ENCODE data around the gene LSM3.

The LSM3 gene

DNA sequence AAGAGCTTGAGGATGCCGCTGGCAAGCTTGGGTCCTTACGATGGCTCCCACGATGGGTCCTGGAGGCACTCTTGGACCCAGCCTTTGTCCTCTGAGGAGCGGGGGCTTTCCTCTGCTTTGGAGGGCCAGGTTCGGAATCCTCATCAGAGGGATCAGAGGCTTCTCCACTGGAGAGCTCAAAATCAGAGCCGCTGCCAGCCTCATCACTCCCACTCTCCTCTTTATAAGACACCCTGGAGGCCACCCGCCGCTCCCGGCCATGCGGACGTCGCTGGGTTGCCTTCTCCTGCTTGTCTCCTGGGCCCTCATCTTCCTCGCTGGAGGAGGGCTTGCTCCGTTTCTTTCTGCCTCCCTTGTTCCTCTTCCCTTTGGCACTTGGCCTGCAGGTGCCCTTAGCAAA lies 20.2 kb upstream of the LSM3 start:
- DNase-seq: no peak

DNA sequence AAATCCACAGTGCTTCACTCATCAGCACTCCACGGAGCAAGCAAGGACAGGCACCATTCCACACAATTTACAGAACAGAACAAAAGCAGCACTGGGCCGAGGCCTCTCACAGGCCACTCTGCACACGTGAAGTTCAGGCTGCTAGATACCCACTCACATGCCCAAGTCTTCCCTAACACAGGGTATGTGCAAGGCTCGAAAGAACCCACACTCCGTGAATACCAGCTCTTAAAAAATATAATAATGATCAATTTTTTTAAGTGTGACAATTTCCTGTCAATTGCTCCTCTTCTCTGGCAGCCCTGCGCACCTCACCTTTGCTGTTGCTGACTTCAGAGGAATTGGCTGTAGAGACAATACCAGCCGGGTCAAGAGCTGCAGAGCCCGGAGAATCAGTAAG lies 19.2 kb upstream of the LSM3 start:
- no peak for DNase-seq

DNA sequence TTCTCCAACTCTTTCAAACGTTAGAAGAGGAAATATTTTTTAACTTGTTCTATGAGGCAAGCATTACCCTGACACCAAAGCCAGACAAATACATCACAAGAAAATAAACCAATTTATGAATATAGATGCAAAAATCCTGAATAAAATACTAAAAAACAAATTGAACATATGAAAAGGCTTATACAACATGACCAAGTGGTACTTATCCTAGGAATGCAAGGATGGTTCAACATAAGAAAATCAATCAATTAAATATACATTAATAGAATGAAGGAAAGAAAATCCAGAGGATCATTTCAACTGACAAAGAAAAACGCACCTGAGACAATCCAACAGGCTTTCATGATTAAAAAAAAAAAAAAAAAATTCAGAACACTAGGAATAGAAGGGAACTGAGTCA lies 17.3 kb upstream of the LSM3 start:
- no peak for DNase-seq

DNA sequence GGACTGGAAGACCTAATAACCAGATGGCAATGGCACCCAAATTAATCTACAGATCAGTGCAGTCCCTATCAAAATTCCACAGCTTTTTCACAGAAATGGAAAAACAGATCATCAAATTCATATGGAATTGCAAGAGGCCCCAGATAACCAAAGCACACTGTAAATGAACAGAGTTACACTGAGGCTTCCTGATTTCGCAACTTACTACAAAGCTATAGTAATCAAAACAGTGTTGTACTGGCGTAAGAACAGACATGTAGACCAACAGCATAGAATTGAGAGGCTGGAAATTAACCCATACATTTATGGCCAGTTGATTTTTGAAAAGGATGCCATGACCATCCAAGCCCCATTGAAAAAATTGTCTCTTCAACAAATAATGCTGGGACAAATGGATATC lies 16.4 kb upstream of the LSM3 start:
- DNase-seq: no peak

DNA sequence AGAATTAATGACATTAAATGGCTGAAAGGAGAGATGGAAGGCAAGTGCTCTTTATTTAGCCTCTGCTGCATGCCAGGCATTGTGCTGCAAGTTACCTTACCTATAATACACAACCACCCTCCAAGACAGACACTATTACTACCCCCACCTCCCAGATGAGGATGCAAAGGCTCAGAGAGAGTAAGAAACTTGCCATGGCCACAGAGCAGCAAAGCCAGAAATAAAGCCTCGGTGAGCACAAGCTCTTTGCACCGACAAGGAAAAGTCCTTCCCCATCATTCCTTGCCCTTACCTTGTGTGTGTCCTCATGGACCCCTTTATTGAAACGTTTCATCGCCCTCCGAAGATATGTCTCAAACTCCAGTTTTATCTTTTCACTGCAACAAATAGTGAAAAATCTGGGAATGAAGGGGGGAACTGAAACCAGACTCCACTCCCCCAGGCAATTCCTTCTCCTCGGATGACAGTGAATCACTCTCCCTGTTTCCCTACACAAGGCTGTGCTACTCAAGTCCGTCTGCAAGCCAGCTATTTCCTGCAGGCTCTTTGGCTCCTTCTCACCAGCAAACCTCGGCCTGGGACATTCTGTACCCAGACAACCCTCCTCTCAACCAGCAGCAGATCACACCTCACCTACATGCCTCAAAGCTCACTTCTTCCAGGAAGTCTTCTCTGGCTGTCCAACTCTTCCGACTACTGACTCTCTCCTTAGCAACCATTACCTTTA lies 11.6 kb upstream of the LSM3 start:
- DNase-seq: no peak

GRCh38 chr3:14169435-14169834 lies 9.2 kb upstream of the LSM3 start:
- no peak for DNase-seq

- DNase-seq: no peak
These were observed 8.7 kb upstream of the LSM3 start for GRCh38 chr3:14169871-14170270.

DNA sequence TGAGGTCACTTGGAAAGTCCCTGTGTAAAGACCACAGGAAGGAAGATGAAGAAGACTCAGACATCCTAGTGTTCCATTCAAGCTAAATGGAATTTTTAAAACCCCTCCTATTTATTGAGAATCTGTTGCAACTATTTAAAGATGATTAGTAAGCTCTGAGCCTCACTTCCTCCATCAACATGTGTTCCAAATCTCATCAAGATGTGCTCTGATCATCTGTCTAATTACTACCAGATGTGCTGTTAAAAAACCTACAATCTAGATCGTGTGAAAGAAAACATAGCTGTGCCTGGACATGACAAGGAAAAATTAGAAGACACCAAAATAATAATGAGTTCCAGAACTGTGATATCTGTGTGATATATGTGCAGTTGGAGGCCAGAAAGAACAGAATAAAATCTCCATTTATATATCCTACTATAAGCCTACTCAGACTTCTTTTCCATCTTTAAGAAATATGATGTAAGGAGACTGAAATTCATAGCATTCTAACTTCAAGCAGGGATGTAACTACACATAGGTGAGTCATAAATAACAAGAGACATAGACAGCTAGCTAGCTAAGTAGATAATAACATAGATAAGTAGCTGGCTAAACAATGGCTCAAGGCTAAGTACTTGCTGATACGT lies 8.0 kb upstream of the LSM3 start:
- no peak for DNase-seq

DNA sequence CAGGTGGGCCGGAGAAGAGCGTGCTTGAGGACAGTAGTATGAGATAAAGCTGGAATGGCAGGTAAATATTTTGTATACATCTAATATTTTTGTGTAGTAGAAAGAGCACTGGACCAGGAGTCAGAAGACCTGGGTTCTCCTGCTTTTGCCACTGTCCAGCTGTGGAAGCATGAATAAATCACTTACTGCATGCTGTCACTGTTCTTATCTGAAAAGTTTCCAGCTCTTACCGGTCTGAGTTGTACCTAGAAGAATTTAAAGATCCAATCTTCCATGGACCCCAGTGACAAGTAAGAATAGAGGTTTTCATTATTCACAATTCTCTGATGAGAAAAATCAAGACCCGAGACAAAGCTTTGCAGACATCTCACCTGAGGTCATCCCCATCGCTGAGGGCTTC lies 6.1 kb upstream of the LSM3 start:
- DNase-seq: no peak

- DNase-seq: no peak
These were observed 4.1 kb upstream of the LSM3 start for GRCh38 chr3:14174483-14174882.

- DNase-seq: no peak
These were observed 3.1 kb upstream of the LSM3 start for GRCh38 chr3:14175383-14176037.

DNA sequence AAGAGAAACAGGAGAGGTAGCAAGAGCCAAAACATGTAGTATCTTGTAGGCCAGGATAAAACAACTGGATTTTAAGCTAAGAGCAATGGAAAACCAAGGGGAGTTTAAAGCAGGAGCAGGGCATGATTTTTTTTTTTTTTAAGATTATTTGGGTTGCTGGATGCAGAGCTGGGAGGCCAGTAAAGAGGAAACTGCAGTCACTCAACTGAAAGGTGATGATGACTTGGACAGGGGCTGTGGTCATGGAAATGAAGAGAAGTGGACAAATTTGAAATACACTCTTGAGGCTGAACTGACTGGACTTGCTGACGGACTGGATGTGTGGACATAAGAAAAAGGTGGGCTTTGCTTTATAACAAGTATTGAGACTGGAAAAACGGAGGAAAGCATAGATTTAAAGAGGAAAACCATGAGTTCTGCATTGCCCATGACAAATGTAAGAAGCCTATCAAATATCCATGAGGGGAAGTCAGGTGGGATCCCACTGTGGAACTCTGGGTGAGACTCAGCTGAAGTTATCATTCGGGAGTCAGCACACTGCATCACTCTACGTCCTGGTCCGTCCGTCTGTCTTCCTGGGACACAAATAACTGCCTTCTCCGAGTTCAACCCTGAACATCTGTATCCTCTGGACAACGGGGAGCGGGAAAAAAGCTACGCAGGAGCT lies 904 bp upstream of the LSM3 start:
- DNase-seq: no peak

DNA sequence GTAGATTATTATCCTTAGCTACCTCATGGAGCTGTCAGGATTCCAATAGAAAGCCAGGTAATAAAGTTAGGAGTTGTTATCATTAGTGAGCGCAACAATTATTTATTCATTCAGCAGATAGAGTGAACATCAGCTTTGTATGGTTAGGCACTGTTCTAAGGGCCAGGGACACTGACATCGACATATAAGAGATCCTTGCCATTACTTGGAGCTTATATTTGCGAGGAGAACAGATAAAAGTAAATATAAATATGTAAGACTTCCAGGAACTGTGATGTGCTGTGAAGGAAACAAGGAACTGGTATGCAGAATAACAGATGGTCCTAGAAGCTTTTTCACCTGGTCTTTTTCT lies 473 bp downstream of the LSM3 start:
- no peak for DNase-seq

DNA sequence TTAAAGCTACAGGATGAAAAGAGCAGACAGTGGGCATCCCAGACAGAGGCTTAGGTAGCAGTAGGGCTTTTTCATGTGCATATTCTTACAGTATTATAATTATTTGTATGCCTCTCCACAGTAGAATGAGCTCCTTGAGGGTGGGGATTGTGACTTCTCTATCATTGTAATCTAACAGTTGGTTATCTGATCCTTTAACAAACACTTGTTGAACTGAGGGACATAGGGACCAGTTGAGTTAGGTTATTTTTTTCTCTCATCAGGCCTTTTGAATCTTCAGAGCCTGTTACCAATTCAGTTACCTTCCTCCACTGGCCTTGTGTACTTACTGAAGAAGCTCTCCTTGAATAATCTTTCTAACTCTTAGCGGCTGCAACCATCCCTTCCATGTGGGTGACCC lies 1.2 kb downstream of the LSM3 start:
- DNase-seq: no peak

DNA sequence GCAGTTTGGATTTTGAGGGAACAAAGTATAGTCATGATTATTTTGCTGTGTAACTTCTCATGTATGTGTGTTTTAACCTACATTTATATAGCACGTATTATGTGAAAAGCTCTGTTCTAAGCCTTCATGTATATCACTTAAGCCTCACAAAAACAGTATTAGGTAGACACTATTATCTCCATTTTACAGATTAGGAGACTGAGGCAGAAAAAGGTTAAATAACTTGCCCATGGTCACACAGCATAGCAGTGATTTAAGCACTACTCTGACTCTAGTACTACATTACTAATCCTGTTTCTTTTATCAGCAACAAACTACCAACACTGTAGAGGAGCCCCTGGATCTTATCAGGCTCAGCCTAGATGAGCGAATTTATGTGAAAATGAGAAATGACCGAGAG lies 2.6 kb downstream of the LSM3 start:
- no peak for DNase-seq

- no peak for DNase-seq
These were observed 4.5 kb downstream of the LSM3 start for GRCh38 chr3:14183015-14183577.

GRCh38 chr3:14186854-14187458 lies 8.3 kb downstream of the LSM3 start:
- DNase-seq: no peak

DNA sequence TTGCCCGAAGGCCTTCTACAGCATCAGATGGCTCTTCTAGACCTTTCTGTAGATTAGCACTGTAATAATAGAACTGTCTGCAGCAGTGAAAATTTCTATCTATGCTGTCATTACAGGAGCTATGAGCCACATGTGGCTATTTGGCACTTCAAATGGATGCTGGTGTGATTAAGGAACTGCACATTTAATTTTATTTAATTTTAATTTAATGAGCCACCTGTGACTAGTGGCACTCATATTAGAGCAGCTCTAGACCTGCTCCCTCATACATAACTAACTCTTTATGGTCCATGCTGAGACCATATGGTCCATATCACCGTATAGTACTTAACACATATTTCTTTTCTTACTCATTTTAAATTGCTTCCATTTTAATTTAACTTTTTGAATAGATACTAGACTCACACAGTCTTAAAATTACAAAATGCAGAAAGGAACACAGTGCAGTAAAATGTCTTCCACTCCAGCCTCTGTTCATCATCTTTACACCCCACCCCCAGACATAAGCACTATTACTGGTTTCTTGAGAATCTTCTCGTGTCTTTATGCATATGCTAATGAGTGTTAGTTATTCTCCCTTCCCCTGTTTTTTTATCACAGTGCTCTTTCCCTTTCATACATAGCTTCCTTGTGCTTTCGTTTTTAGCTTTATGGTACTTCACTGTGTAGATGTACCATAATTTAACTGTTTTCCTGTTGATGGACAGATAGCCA lies 9.6 kb downstream of the LSM3 start:
- DNase-seq: no peak

DNA sequence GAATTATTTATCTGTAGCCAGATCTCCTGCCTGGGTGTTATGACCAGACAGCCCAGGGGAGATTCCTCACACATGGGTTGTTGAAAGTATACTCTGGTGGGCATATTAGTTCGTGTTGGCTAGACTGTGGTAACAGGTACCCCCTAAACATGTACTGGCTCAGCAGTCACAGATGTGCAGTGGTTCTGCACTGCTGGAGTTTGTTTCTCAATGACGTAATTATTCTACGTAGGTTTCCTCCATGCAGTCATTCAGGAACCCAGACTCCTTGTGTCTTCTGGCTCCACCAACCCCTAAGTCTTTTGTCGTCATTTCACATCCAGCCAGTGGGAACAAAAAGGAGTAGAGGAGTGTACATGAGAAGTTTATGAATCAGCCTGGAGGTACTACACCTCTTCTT lies 16.2 kb downstream of the LSM3 start:
- DNase-seq: no peak

GRCh38 chr3:14199641-14200040 lies 21.0 kb downstream of the LSM3 start:
- DNase-seq: no peak

GRCh38 chr3:14200276-14200675 lies 21.7 kb downstream of the LSM3 start:
- DNase-seq: no peak

DNA sequence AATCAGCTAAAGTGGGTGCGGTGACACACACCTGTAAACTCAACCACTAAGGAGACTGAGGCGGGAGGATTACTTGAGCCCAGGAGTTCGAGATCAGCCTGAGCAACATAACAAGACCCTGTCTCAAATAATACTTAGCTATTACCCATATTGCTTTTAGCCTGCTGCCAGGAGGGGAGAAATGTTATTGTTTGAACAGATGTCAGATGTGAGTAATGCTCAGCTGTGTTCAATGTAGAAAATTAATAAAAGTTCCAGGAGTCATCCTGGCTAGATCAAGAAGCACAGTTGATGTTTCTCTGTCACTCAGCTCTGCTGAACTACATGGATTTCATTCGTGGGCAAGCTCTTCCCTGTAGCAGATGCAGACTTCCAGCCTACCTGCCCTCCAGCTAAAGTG lies 22.2 kb downstream of the LSM3 start:
- DNase-seq: no peak

All from SHP77 treated with DMSO at 0.1 percent for 48 hours (cell line).